Peyer's patch (tissue), 4 donors: ENCODE measurements around the gene PGGT1B.

ENCODE experiments used
- CTCF ChIP-seq, 6 experiments: fragments of 450-650 bp in 4 of 6; fragments of 200-600 bp in 2 of 6; sonication (generic) in 1 of 6; IDR thresholded peaks; one replicate each; pipeline ENCODE4 v1.5.1; 2017 to 2019; ENCODE audit warnings: antibody characterized with exemption in 6 of 6, mild to moderate bottlenecking in 3 of 6, moderate library complexity in 1 of 6
- POLR2A ChIP-seq, 2 donors: fragments of 450-650 bp; IDR thresholded peaks; one replicate each; pipeline ENCODE4 v1.5.1; 2017; ENCODE audit warnings: antibody characterized with exemption in 2 of 2, mild to moderate bottlenecking in 2 of 2, moderate library complexity in 2 of 2

- no peak for TF ChIP-seq POLR2A (IDR thresholded peaks at IDR 0.05)
- TF ChIP-seq CTCF (IDR thresholded peaks at IDR 0.05) = no peak
Observed at GRCh38 chr5:115193295-115193694, 69.4 kb downstream of the PGGT1B start.
